DMS53 treated with DMSO at 0.1 percent for 48 hours (cell line): ENCODE measurements around the gene IGLL5.

Source experiments
- DNase-seq: peaks from one replicate; lab custom pipeline; 2025; ENCODE audit not compliant: unreplicated experiment; lab: John Stamatoyannopoulos, UW

Gene IGLL5

DNA sequence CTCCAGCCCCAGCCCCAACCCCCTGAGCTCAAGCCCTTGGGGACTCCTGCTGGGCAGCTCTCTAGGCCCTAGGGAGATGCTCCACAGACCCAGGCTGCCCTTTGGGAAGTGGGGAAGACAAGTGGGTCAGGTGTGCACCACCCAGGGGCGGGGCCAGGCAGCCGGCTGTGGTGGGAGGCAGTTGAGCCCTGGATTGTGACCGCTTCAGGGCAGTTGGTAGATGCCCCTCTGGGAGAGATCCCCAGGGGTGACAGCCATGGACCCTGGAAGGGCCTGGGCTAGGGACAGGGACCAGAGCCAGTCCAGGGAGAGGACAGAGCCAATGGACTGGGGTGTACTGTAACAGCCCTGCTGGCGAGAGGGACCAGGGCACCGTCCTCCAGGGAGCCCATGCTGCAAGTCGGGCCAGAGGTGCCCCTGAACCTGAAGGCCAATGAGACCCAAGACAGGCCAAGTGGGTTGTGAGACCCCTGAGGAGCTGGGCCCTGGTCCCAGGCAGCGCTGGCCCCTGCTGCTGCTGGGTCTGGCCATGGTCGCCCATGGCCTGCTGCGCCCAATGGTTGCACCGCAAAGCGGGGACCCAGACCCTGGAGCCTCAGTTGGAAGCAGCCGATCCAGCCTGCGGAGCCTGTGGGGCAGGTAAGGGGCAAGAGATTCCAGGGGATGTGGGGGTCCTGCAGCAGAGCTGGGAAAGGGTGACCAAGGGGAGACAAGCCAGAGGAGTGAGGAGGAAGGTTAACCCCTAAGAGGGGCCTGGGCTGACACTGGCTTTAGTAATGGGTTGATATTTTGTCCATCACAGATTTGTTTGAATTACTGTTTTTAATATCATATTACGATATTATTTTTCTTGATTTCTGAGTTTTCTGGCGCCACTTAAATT is at the start of gene IGLL5:
Gene IGLL5, plus strand, starts transcription at position 196 of the 883 bp plus-strand sequence. Its CDS starts 238 bp downstream, at position 434.
- no peak for DNase-seq

DNA sequence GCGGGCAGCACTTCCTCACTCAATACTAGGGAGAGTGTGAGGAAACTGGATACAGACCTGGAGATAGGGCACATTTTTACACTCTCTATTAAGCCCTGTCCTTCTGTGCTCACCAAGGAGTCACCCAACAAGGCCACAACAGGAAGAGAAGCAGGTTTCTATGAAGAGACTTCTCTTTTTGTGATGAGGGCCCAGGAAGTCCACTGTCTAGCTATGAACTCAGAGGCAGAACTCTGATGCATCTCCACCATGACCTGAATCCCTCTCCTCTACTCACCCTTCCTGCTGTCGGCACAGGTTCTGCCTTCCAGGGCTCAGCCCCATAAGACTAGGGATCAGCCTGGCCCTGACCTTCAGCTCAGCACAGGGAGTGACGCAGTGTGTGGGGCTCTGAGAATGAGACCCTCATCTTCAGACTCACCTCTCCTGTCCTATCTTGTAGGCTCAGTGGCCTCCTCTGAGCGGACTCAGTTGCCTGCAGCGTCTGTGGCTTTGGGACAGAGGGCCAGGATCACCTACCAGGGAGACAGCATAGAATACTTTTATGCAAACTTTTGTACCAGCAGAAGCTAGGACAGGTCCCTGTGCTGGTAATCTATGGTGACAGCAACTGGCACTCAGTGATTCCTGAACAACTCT is 49.3 kb upstream of the IGLL5 start:
- no peak for DNase-seq

DNA sequence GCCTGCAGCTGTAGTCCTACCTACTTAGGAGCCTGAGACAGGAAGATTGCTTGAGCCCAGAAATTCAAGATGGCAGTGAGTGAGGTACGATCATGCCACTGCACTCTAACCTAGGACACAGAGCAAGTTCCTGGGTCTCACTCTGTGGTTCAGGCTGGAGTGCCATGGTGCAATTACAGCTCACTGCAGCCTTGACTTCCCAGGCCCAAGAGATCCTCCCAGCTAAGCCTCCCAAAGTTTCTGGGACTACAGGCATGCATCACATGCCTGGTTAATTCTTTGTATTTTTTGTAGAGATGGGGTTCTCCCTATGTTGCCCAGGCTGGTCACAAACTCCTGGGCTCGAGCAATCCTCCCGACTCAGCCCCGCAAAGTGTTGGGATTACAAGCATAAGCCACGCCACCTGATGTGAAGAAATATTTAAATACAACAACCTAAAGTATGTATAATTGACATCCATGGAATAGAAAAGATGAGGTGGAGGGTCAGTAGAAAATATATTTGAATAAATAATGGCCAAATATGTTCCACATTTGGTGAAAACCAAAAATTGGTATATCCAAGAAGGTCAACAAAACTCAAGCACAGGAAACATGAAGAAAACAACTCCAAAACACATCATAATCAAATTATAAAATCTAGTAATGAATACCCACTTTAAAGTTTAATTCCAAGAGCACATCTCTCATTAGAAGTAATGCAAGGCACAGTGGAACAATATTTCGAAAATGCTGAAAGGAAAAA is 47.9 kb upstream of the IGLL5 start:
- no peak for DNase-seq

DNA sequence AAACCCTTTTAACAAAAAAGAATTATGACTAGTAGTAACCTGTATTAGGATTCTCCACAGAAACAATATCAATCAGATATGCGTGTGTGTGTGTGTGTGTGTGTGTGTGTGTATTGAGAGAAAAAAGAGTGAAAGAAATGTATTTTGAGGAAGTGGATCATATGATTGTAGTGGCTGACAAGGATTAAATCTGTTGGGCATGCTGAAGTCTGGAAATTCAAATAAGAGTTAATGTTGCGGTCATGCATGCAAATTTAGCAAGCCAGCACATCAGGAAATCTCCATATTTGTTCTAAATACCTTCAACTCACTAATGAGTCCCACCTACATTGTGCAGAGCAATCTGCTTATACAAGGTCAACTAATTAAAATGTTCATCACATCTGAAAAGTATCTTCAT is 46.8 kb upstream of the IGLL5 start:
- no peak for DNase-seq

DNA sequence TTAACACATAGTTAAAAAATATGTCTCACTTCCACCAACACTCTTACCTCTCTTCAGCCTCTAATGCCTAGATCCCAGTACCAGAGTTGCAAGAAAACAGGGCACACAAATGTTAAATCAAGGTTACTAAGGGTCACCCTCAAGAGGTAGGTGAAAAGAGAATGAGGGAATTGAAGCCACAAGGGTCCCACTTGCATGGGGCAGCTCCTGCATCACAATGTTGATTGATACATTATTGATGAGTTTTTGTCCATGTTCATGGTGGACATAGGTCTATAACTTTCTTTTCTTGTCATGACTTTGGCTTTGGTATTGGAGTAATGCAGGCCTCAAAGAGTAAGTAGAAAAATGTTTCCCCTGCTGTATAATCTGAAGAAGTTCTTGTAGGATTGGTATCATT is 46.0 kb upstream of the IGLL5 start:
- no peak for DNase-seq

DNA sequence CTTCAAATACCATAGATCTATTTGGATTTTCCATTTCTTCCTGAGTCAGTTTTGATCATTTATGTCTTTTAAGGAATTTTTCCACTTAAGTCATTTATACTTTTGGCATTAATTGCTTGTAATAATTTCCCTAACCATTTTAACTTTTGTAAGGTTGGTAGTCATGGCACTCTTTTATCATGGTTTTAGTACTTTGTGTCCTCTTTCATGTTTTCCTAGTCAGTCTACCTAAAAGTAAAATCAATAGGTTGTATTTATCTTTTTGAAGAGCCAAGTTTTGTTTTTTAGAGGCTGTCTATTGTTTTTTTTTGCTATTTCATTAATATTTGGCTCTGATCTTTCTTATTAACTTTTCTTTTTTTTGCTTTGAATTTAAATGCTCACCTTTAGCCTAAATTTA is 45.5 kb upstream of the IGLL5 start:
- DNase-seq = no peak

DNA sequence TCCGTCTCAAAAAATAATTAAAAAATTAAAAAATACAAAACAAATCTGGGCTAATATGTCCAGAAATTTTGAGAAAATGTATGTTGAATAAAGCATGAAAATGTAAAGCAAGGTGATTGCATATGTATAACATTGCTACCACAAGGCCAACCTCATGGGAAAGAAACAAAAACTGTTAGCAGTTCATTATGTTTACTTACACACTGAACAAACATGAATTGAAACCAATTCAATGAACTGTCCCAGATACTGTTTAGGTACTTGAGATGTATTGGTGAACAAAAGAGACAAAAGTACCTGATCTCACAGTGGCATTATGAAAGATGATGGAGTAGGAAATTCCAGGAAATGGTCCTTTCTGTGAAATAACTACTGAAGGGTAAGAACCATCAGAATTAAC is 43.8 kb upstream of the IGLL5 start:
- peak; percentile 31 for DNase-seq

DNA sequence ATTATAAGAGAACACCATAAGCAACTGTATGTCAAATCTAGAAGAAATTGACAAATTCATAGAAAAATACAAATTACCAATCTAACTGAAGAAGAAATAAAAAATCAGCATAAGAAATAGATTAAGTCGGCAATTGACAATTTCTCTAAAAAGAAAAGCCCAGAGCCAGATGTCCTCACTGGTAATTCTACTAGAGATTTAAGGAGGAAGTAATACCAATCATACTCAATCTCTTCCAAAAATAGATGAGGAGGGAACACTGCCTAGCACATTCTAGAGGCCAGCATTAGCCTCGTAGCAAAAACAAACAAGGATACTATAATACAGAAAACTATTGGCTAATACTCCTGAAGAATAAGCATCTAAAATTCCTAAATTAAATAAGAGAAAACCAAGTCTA is 40.4 kb upstream of the IGLL5 start:
- no peak for DNase-seq

DNA sequence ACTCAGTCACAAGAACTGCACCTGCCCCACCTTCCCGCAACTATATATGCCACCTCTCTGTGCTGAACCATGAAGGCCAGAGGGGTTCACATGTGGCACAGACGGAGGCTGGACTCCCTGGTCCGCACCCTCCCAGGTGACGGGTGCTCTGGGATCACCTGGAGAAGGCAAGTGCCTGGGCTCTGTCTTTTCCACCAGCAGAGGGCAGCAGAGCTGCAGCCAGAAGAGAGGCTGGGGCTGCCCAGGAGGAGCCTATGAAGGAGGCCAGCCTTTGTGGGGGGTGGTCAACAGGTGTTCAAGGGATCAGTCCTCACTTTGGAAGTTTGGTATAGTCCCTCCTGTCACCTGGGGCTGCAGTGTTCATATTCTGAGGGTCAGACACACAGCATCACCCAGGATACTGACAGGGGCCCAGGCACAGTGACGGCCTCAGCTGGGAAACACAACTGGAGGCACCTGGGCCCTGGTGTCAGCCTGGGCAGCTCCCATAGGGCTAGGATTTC is 39.2 kb upstream of the IGLL5 start:
- peak; percentile 6 for DNase-seq

DNA sequence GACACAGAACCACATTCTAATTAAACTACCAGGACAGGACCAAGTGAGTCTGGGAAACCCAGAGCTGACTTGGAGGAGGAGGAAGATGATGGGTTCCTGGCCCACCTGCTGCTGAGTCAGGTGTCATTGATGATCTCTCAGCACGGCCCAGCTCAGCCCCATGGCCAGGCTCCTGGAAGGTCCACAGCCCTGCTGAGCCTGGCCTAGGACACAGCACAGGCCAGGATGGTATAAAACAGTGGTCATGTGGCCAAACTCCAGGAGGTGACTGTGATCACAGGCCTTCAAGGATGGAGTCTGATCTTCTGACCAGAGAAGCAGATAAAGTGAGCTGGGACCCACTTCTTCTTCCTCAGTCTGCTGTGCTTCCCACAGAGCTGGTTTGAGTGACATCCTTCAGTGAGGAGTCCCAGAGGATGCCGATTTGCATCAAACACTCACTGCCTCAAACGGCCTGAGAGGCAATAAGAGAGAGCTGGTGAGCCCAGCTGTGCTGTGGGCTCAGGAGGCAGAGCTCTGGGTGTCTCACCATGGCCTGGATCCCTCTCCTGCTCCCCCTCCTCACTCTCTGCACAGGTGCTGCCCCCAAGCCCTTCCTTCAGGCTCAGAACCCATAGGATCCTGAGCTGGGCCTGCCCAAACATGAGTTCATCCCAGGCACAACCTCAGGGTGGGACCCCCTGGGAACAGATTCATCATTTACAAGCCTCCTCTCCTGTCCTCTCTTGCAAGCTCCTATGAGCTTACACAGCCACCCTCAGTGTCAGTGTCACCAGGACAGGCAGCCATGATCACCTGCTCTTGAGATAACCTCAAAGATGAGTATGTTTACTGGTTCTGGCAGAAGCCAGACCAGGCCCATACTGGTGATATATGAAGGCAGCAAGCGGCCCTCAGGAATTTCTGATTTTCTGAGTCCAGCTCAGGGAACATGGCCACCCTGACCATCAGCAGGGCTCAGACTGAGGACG is 37.7 kb upstream of the IGLL5 start:
- DNase-seq = no peak

DNA sequence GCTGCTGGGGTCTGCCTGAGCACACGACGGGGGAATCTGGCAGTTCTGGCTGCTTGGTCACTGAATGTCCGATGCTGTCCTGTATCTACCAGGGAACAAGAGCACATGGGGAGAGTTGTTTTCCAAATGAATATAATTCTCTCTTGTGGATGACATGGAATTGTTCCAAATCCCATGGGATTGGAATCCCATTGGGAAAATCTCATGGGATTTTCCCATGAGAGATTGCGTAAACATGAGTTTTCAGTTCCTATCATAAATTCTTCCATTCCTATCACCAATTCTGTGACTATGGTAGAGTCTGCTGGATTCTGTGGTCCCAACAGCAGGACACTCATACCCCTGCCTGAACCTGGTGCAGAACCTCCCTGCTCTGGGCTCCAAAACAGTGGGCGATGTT is 35.6 kb upstream of the IGLL5 start:
- DNase-seq = no peak

DNA sequence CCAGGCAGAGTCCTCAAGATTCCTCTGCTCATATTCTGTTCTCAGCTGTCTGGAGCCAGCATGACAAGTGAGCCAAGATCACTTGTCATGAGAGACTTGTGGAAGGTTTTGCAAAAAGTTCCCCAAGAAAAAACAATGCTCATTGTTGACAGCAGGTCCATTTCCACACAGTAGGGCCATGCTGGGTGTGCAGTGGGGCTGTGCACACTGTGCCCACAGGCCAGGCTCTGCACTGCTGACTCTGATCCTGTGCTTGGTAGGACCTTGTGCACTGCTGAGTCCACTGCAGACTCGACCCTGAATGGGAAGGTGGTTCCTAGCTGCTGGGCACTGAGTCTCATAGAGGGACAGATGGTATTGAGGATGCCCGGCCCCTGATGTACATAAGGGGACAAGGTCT is 33.9 kb upstream of the IGLL5 start:
- no peak for DNase-seq

DNA sequence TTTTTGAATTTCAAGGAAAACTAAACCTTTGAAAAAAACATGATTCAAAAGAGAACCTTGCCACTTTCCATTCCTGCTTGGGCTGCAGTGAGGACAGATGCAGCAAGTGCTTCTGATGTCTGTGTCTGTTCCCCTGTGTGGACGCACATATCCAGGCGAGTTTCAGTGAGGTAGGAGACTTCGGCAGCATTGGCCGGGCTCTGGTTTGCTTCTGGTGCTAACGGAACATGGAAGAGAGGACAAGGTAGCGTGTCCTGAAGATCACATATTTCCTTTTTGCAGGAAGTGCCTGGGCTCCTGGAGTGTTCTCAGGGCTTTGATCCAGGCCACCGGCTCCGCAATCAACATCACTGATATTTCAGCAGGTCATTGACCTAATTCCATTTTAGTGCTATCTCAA is 33.1 kb upstream of the IGLL5 start:
- no peak for DNase-seq

DNA sequence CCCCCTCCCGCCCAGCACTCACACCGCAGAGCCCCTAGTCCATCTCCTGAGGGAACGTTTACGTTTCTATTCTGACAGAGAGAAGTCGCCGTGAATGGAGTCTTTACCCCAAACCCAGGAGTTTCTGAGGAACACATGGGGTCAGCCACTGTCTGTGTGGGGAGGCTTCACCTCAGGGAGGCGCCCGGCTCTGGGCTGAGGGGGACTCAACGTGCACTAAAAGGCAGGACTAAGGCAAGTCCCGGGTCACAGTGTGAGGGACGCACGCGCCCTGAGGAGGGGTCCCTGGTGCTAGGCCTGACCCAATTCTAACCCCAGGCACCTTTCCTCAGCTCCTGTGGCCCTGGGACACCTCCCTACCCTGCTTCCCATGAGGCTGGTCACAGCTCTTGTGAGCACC is 32.5 kb upstream of the IGLL5 start:
- no peak for DNase-seq

DNA sequence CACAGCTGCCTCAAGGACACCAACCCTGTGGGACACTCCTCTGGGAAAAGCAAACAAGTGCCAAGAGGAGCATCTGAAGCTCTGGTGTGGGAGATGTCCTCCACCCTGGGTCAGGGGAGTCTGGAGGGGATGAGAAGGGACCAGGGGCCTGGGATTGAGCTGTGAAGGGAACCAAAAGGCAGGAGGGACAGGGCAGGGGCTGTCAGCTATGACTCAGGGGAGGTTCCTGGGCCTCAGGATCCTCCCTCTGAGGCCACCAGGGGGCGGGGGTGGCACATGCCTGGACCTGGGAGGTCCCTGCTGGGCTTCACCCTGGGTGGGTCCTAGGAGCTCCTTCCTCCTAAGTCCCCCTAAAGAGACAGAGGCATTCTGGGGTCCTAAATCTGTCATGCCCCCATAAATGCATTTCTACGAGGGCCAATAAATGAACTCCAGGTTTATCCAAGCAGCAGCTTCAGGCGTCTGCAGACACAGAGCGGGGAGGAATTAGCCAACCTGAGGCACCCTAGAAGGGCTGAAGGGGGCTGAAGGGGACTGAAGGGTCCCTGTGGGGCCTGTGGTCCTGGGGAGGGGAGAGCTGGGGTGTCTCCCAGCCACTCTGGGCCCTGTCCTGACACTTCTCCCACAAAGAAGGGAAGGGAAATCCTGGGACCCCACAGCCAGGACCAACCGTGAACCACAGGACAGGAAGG is 31.9 kb upstream of the IGLL5 start:
- no peak for DNase-seq

DNA sequence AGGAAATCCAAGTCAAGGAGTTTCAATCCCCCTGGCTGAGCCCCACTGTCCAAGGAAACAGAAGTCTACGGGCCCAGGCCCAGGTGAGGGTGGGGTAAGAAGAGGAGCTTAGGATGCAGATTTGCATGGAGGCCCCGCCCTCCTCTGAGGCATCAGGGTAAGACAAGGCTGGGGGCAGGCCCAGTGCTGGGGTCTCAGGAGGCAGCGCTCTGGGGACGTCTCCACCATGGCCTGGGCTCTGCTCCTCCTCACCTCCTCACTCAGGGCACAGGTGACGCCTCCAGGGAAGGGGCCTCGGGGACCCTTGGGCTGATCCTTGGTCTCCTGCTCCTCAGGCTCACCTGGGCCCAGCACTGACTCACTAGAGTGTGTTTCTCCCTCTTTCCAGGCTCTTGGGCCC is 31.3 kb upstream of the IGLL5 start:
- no peak for DNase-seq

DNA sequence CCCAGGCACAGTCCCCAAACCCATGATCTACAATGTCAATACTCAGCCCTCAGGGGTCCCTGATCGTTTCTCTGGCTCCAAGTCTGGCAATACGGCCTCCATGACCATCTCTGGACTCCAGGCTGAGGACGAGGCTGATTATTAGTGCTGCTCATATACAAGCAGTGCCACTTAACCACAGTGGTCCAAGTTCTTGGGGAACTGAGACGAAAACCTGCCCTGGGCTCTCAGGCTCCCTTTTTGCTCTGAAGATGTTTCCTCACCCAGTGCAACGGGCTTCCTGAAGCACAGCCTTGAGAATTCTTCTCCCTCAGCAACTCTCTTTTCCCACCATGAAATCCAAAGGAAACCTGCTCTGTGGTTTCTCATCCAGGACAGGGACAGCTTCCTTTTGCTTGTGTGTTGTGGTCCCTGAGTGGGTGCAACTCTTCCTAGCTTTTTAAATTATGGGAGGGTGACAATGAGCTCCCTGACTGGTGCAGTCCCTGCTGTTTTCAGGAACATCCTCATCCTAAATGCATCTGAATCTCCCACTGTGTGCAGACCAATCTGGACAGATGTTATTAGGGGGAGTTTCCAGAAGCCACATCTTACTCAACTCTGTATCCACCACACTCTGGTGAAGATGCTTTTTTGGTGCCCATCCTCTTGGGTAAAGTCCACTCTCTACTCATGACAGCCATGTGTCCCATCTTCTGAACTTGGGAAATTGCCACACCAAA is 30.6 kb upstream of the IGLL5 start:
- DNase-seq = no peak

DNA sequence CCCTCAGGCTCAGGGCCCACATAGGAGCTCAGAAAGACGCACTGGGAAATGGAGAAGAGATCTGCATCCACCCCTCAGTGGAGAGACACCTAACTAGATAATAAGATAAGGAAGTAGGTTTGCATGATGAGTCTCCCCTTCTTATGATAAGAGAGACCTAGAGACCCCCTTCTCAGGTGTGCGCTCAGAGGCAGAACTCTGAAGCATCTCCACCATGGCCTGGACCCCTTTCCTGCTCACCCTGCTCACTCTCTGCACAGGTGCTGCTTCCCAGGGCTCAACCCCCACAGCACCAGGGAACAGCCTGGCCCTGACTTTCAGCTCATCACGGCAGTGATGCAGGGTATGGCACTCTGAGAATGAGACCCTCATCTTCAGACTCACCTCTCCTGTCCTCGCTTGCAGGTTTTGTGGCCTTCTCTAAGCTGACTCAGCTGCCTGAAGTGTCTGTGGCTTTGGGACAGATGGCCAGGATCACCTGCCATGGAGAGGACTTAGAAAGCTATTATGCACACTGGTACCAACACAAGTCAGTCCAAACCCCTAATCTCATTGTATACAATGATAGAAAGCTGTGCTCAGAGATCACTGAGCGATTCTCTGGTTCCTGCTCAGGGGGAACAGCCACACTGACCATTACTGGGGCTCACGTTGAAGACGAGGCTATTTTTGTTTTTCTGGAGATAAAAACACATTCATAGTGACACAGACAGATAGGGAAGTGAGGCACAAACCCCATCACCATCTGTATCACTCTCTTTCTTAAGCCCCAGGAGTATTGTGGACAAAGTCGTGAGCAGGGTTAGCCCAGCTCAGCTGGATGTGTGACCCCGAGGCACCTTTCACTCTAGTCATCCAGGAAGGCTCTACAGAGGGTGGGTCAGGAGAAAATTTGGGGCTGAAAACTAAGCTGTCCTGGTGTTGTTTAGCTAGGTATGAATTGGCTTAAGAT is 29.7 kb upstream of the IGLL5 start:
- no peak for DNase-seq
